SK-N-SH treated with all-trans-retinoic acid at 6 μM for 48 hours (cell line): ENCODE results near the gene NPPA.
A peak's percentile ranks its signal among the peaks of the same experiment; 100 is the strongest.

ENCODE experiments used
- ATAC-seq: fragments of 200-7000 bp; cut with Tn5 transposase; 3 replicates; pipeline ENCODE4 v1.9.1; 2020; ENCODE audit warnings: mild to moderate bottlenecking, moderate library complexity
- ARNTL ChIP-seq: fragments of 450-650 bp; formaldehyde crosslinking; IDR thresholded peaks from 2 replicates; pipeline ENCODE4 v1.5.0; 2020; ENCODE audit warnings: low read depth, mild to moderate bottlenecking, moderate library complexity, borderline replicate concordance
- BACH2 ChIP-seq: fragments of 250-450 bp; sonication (Bioruptor Pico); IDR thresholded peaks from 2 replicates; pipeline ENCODE4 v1.9.0; 2021; ENCODE audit warnings: mild to moderate bottlenecking, borderline replicate concordance
- CREB5 ChIP-seq: fragments of 250-450 bp; sonication (Bioruptor Pico); IDR thresholded peaks from 2 replicates; pipeline ENCODE4 v1.5.1; 2020; ENCODE audit warnings: low read depth, mild to moderate bottlenecking, moderate library complexity
- CSRNP3 ChIP-seq: fragments of 250-450 bp; sonication (Bioruptor Pico); IDR thresholded peaks from 2 replicates; pipeline ENCODE4 v1.5.1; 2021; ENCODE audit warnings: mild to moderate bottlenecking, moderate library complexity
- ESRRG ChIP-seq: fragments of 250-450 bp; sonication (Bioruptor Pico); IDR thresholded peaks from 2 replicates; pipeline ENCODE4 v1.6.1; 2021; ENCODE audit warnings: mild to moderate bottlenecking
- GLIS3 ChIP-seq: fragments of 250-450 bp; sonication (Bioruptor Pico); IDR thresholded peaks from 2 replicates; pipeline ENCODE4 v1.5.0; 2020; ENCODE audit warnings: mild to moderate bottlenecking, moderate library complexity
- ISL1 ChIP-seq: fragments of 250-450 bp; sonication (Bioruptor Pico); IDR thresholded peaks from 2 replicates; pipeline ENCODE4 v2.1.2; 2022; ENCODE audit warnings: mild to moderate bottlenecking, moderate library complexity
- OSR1 ChIP-seq: fragments of 250-450 bp; sonication (Bioruptor Pico); IDR thresholded peaks from 2 replicates; pipeline ENCODE4 v1.8.0; 2022; ENCODE audit warnings: moderate library complexity, mild to moderate bottlenecking, inconsistent platforms
- PATZ1 ChIP-seq: fragments of 250-450 bp; sonication (Bioruptor Pico); IDR thresholded peaks from 2 replicates; pipeline ENCODE4 v1.8.0; 2020; ENCODE audit warnings: mild to moderate bottlenecking, moderate library complexity, borderline replicate concordance
- POU6F1 ChIP-seq: fragments of 250-450 bp; sonication (Bioruptor Pico); IDR thresholded peaks from 2 replicates; pipeline ENCODE4 v1.8.0; 2021; ENCODE audit warnings: low read depth, mild to moderate bottlenecking, moderate library complexity, borderline replicate concordance
- PPARA ChIP-seq: fragments of 250-450 bp; sonication (Bioruptor Pico); IDR thresholded peaks from 2 replicates; pipeline ENCODE4 v1.5.0; 2020; ENCODE audit warnings: mild to moderate bottlenecking, borderline replicate concordance
- SNAI2 ChIP-seq: fragments of 250-450 bp; sonication (Bioruptor Pico); IDR thresholded peaks from 2 replicates; pipeline ENCODE4 v1.5.0; 2020; ENCODE audit warnings: mild to moderate bottlenecking, moderate library complexity
- TCF4 ChIP-seq: fragments of 250-450 bp; sonication (Bioruptor Pico); IDR thresholded peaks from 2 replicates; pipeline ENCODE4 v1.8.0; 2021; ENCODE audit warnings: mild to moderate bottlenecking, moderate library complexity, borderline replicate concordance
- TOX ChIP-seq: fragments of 250-450 bp; sonication (Bioruptor Pico); IDR thresholded peaks from 2 replicates; pipeline ENCODE4 v1.8.0; 2021; ENCODE audit warnings: mild to moderate bottlenecking, moderate library complexity, borderline replicate concordance
- ZFP30 ChIP-seq: fragments of 450-650 bp; formaldehyde crosslinking; IDR thresholded peaks from 2 replicates; pipeline ENCODE4 v1.5.0; 2022; ENCODE audit warnings: mild to moderate bottlenecking, moderate library complexity
- ZNF70 ChIP-seq: fragments of 450-650 bp; formaldehyde crosslinking; IDR thresholded peaks from 2 replicates; pipeline ENCODE4 v1.5.0; 2020; ENCODE audit warnings: mild to moderate bottlenecking, moderate library complexity
- ZNF8 ChIP-seq: fragments of 450-650 bp; formaldehyde crosslinking; IDR thresholded peaks from 2 replicates; pipeline ENCODE4 v1.5.0; 2020; ENCODE audit warnings: mild to moderate bottlenecking, moderate library complexity

The NPPA gene

GRCh38 chr1:11802973-11803885 is 44.4 kb downstream of the NPPA start:
- TF ChIP-seq OSR1 (CRISPR knock-in tag) (no peak), PATZ1 (CRISPR knock-in tag) (no peak), TCF4 (CRISPR knock-in tag) (peak; percentile 24; the same call in 1 of the 2 replicates)
- peak; percentile 40 for ATAC-seq

- ATAC-seq, result no peak
Measured at GRCh38 chr1:11802616-11802972, 45.0 kb downstream of the NPPA start.

GRCh38 chr1:11800756-11801433 is 46.7 kb downstream of the NPPA start:
- no peak for TF ChIP-seq BACH2 (CRISPR knock-in tag)
- TF ChIP-seq TOX (CRISPR knock-in tag), result no peak
- no peak for TF ChIP-seq CREB5 (CRISPR knock-in tag)
- no peak for TF ChIP-seq OSR1 (CRISPR knock-in tag)
- TF ChIP-seq GLIS3 (CRISPR knock-in tag), result no peak
- no peak for TF ChIP-seq ZNF8 (CRISPR knock-in tag)
- no peak for TF ChIP-seq ISL1
- TF ChIP-seq ZNF70 (CRISPR knock-in tag), result no peak
- no peak for TF ChIP-seq ESRRG (CRISPR knock-in tag)
- no peak for TF ChIP-seq CSRNP3 (CRISPR knock-in tag)
- no peak for ATAC-seq

More at GRCh38 chr1:11802616-11802972, 45.0 kb downstream of the NPPA start:
- TF ChIP-seq POU6F1 (CRISPR knock-in tag) (no peak), TCF4 (CRISPR knock-in tag) (no peak), BACH2 (CRISPR knock-in tag) (no peak), ZFP30 (CRISPR knock-in tag) (no peak), CREB5 (CRISPR knock-in tag) (no peak), TOX (CRISPR knock-in tag) (no peak), PPARA (CRISPR knock-in tag) (no peak), PATZ1 (CRISPR knock-in tag) (no peak), ARNTL (CRISPR knock-in tag) (no peak), SNAI2 (CRISPR knock-in tag) (no peak)
